Upper lobe of left lung (tissue), 4 donors: ENCODE measurements around the gene TTBK2.

Source experiments
- CTCF ChIP-seq, 6 experiments: fragments of 450-650 bp in 4 of 6; fragments of 200-600 bp in 2 of 6; sonication (generic) in 2 of 6; IDR thresholded peaks; one replicate each; pipeline ENCODE4 v1.5.1; 2016 to 2019; ENCODE audit warnings: antibody characterized with exemption in 6 of 6
- EP300 ChIP-seq, 4 donors: sonication (generic); formaldehyde crosslinking; IDR thresholded peaks; one replicate each; pipeline ENCODE4 v1.5.1; 2017; ENCODE audit warnings: antibody characterized with exemption in 4 of 4, control low read depth in 2 of 4
- POLR2AphosphoS5 ChIP-seq, 2 donors: sonication (generic); formaldehyde crosslinking; IDR thresholded peaks; one replicate each; pipeline ENCODE4 v1.5.1; 2017; ENCODE audit warnings: antibody characterized with exemption in 2 of 2

GRCh38 chr15:42691308-42691707 is 229.3 kb downstream of the TTBK2 start:
- TF ChIP-seq POLR2AphosphoS5 (IDR thresholded peaks at IDR 0.05) (no peak), CTCF (IDR thresholded peaks at IDR 0.05) (no peak), EP300 (IDR thresholded peaks at IDR 0.05) (no peak)
